NCI-H2081 treated with DMSO at 0.1 percent for 48 hours (cell line): ENCODE results near the gene LRRN4CL.

Experiments used
- DNase-seq: peaks from one replicate; lab custom pipeline; 2025; lab: John Stamatoyannopoulos, UW

The LRRN4CL gene

GRCh38 chr11:62646825-62647608 lies 42.3 kb downstream of the LRRN4CL start:
- no peak for DNase-seq

- DNase-seq = peak; percentile 82
Observed at GRCh38 chr11:62645946-62646824, 43.1 kb downstream of the LRRN4CL start, which contains the start of gene GANAB. GANAB (minus strand) TSS chr11:62646613; CDS start chr11:62646599, 14 bp downstream.

- no peak for DNase-seq
Observed at GRCh38 chr11:62645671-62645945, 43.7 kb downstream of the LRRN4CL start.

- no peak for DNase-seq
Observed at GRCh38 chr11:62644220-62644619, 45.1 kb downstream of the LRRN4CL start.
